ENCODE results near the gene SNX1.

SNX1 gene

DNA sequence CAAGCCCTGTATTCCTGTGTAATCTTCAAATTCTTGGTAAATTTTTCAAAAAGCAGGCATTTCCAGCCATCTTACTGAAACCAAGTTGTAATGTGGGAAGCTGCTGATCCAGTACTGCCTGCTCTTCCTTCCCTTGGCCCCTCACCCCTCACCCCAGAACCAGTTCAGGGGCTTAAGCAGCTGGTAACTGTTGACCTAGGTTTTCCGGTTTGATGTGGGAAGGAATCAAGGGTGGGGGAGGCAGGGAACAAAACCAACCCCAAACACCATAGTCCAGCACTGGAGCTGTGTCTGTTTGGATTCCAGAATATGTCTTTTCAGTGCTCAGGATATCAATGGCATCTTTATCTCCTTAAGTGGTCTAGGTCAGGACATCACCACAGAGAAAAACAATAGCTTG lies 26.7 kb downstream of the SNX1 start:
- Histone ChIP-seq H3K9me3 (ENCODE audit: control insufficient read depth, insufficient read depth, low read depth, low read length) (no peaks in the 10 kb centered on the region), H3K27me3 (ENCODE audit: control insufficient read depth, insufficient read depth, low read length) (no peaks in the 10 kb centered on the region), H3K4me3 (ENCODE audit: low read depth, low read length) (no peak overlapping the region), H3K36me3 (ENCODE audit: control insufficient read depth, insufficient read depth, low read length) (peaks cover 63% of the 10 kb centered on the region), H3K9ac (ENCODE audit: low read length) (no peak overlapping the region), H3K27ac (ENCODE audit: low read depth, low read length) (no peak overlapping the region), H3K4me1 (ENCODE audit: control insufficient read depth, insufficient read depth, low read length) (no peaks in the 10 kb centered on the region)

DNA sequence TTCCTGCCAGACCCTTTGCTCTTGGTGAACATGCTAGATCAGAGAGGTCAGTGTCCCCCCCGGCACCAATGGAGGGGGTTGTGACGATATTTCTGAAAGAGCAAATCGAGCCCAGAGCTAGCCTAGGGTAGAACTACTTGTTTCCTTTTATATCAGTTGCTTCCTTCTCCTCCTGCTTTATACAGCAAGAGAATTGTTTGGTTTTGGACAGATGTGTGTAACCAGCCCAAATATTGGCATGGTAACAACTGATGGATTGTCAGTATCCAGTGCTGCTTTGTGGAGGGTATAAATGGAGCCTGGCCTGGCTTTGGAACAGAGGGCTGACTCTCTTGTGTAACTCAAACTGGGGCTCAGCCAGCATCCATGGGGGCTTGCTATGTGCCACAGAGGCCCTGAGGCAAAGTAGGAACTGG lies 27.2 kb downstream of the SNX1 start:
- Histone ChIP-seq H3K4me1 (ENCODE audit: control insufficient read depth, insufficient read depth, low read length) (no peaks in the 10 kb centered on the region), H3K9ac (ENCODE audit: low read length) (no peak overlapping the region), H3K9me3 (ENCODE audit: control insufficient read depth, insufficient read depth, low read depth, low read length) (no peaks in the 10 kb centered on the region), H3K27ac (ENCODE audit: low read depth, low read length) (no peak overlapping the region), H3K27me3 (ENCODE audit: control insufficient read depth, insufficient read depth, low read length) (no peaks in the 10 kb centered on the region), H3K4me3 (ENCODE audit: low read depth, low read length) (no peak overlapping the region), H3K36me3 (ENCODE audit: control insufficient read depth, insufficient read depth, low read length) (peaks cover 64% of the 10 kb centered on the region)

DNA sequence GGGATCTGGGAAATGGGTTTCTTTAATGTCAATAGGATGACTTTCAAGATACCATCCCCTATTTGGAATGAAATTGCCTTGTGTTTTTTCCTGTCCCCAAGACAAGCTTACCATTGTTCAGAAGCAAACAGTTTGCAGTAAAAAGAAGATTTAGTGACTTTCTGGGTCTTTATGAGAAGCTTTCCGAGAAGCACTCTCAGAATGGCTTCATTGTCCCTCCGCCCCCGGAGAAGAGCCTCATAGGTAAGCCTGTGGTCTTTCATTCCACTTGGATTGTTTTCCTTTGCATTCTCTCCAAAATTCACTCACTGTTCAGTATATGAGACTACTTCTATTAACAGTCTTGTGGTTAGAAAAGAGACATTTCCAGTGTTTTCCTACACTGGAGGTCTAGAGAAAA lies 30.2 kb downstream of the SNX1 start:
- Histone ChIP-seq H3K36me3 (ENCODE audit: control insufficient read depth, insufficient read depth, low read length) (peaks cover 69% of the 10 kb centered on the region), H3K4me1 (ENCODE audit: control insufficient read depth, insufficient read depth, low read length) (no peaks in the 10 kb centered on the region), H3K4me3 (ENCODE audit: low read depth, low read length) (no peak overlapping the region), H3K27ac (ENCODE audit: low read depth, low read length) (no peak overlapping the region), H3K27me3 (ENCODE audit: control insufficient read depth, insufficient read depth, low read length) (no peaks in the 10 kb centered on the region), H3K9ac (ENCODE audit: low read length) (no peak overlapping the region), H3K9me3 (ENCODE audit: control insufficient read depth, insufficient read depth, low read depth, low read length) (no peaks in the 10 kb centered on the region)

DNA sequence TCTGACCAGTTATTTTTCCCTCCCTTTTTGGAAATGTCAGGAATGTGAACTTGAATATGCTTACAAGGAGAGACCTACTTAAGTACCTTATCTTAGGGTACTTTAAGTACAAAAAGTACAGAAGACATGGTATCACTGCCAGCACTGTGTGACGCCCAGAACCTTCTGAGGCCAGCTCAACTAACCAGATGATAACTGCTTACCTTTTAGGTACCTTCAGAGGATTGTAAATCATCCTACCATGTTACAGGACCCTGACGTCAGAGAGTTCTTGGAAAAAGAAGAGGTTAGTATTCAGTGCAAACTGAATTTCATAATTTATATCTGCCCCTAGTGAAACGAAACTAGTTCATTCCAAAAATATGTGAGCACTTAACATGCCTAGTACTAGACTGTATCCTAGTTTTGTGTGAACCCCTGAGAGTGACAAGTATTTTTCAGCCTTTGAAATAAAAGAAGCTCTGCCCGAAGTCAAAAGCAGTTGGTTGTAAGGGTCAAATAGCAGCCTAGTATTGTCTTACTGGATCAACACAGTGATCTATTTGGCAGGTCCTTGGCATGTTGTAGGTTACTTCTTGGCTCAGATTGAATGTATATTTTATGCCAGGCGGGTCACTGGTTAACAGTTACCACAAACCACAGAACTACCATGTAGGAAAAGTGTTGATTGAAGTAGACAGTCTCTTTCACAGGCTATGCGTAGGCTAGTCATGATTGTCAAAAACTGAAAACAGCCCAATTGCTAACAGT lies 31.9 kb downstream of the SNX1 start:
- Histone ChIP-seq H3K9ac (ENCODE audit: low read length) (no peak overlapping the region), H3K4me1 (ENCODE audit: control insufficient read depth, insufficient read depth, low read length) (no peaks in the 10 kb centered on the region), H3K27ac (ENCODE audit: low read depth, low read length) (no peak overlapping the region), H3K4me3 (ENCODE audit: low read depth, low read length) (no peak overlapping the region), H3K9me3 (ENCODE audit: control insufficient read depth, insufficient read depth, low read depth, low read length) (no peaks in the 10 kb centered on the region), H3K27me3 (ENCODE audit: control insufficient read depth, insufficient read depth, low read length) (no peaks in the 10 kb centered on the region), H3K36me3 (ENCODE audit: control insufficient read depth, insufficient read depth, low read length) (peaks cover 74% of the 10 kb centered on the region)

DNA sequence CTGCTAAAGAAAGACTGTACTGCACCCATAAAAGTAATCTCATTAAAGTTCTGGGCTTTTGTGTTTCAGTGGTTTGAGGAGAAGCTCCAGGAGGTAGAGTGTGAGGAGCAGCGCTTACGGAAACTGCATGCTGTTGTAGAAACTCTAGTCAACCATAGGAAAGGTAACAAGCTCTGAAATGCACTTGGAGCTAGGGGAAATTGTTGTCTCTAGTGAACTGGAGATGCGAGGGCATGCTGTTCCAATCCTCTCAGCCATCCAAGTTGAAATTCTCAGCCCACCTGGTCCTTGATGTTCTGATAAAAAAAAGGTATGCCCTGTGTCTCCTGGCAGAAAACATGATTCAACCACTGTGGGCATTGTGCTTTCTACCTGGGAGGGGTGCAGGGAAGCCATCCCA lies 34.4 kb downstream of the SNX1 start:
- Histone ChIP-seq H3K4me1 (ENCODE audit: control insufficient read depth, insufficient read depth, low read length) (no peaks in the 10 kb centered on the region), H3K27me3 (ENCODE audit: control insufficient read depth, insufficient read depth, low read length) (no peaks in the 10 kb centered on the region), H3K9ac (ENCODE audit: low read length) (no peak overlapping the region), H3K27ac (ENCODE audit: low read depth, low read length) (no peak overlapping the region), H3K4me3 (ENCODE audit: low read depth, low read length) (no peak overlapping the region), H3K9me3 (ENCODE audit: control insufficient read depth, insufficient read depth, low read depth, low read length) (no peaks in the 10 kb centered on the region), H3K36me3 (ENCODE audit: control insufficient read depth, insufficient read depth, low read length) (peaks cover 79% of the 10 kb centered on the region)

DNA sequence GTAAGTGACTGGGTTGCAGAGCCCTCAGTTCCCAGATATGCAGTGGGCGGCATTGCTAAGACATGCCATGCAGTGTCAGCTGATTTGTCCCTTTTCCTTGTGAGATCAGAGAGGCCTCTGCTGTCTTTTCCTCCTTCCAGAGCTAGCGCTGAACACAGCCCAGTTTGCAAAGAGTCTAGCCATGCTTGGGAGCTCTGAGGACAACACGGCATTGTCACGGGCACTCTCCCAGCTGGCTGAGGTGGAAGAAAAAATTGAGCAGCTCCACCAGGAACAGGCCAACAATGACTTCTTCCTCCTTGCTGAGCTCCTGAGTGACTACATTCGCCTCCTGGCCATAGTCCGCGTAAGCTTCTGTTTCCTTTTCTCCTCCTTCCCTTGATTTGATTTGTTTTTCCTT lies 35.8 kb downstream of the SNX1 start:
- Histone ChIP-seq H3K4me3 (ENCODE audit: low read depth, low read length) (no peak overlapping the region), H3K27me3 (ENCODE audit: control insufficient read depth, insufficient read depth, low read length) (no peaks in the 10 kb centered on the region), H3K9me3 (ENCODE audit: control insufficient read depth, insufficient read depth, low read depth, low read length) (no peaks in the 10 kb centered on the region), H3K4me1 (ENCODE audit: control insufficient read depth, insufficient read depth, low read length) (no peaks in the 10 kb centered on the region), H3K36me3 (ENCODE audit: control insufficient read depth, insufficient read depth, low read length) (peaks cover 82% of the 10 kb centered on the region), H3K27ac (ENCODE audit: low read depth, low read length) (no peak overlapping the region), H3K9ac (ENCODE audit: low read length) (no peak overlapping the region)

DNA sequence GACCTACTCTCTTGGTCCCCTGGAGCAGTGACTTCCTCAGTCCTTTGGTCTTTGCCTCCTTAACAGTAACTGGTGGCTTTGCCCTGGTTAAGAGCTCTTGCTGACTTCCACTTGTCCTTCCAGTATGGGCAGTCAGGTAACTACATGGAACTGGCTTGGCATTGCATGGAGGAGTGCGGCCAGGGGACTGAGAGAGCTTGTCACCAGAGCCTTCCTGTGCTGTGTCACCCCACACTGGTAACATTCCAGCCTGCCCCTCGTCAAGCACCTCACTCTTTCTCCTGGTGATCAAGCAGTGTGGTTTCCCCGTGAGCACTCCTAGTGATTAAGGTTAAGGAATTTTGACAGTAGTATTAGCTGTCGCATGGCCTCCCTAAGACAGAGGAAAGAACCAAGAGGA lies 36.4 kb downstream of the SNX1 start:
- Histone ChIP-seq H3K9ac (ENCODE audit: low read length) (no peak overlapping the region), H3K27me3 (ENCODE audit: control insufficient read depth, insufficient read depth, low read length) (no peaks in the 10 kb centered on the region), H3K36me3 (ENCODE audit: control insufficient read depth, insufficient read depth, low read length) (peaks cover 83% of the 10 kb centered on the region), H3K9me3 (ENCODE audit: control insufficient read depth, insufficient read depth, low read depth, low read length) (no peaks in the 10 kb centered on the region), H3K27ac (ENCODE audit: low read depth, low read length) (no peak overlapping the region), H3K4me3 (ENCODE audit: low read depth, low read length) (no peak overlapping the region), H3K4me1 (ENCODE audit: control insufficient read depth, insufficient read depth, low read length) (no peaks in the 10 kb centered on the region)

DNA sequence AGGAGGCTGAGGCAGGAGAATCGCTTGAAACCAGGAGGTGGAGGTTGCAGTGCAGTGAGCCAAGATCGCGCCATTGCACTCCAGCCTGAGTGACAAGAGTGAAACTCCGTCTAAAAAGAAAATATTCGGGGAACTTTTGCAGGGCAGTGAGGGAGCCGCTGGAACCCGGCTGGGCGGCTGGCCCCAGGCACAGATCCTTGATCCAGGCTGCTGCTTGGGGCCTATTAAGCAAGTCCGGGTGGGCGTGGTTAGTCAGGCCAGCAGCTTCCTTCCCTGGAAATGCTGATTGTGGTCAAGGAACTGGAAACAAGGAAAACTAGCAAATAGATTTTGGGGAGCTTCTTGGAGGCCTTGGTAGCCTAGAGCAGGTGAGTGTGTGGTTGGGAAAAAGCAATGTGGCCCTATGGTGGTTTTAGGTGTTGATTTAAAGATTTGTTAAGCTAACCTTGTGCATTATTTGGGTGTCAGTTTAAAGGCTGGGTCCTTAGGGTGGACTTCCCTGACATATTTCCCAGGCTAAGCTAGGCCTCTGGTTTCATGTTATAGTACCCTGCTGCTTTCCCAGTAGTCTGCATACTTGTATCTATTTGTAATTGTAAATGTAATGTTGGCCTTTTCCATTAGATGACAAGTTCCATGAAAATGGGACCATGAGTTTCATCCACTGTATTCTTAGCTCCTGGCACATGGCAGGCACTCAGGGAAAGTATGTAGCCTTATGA lies 38.0 kb downstream of the SNX1 start:
- peaks cover 84% of the 10 kb centered on the region for H3K36me3 ChIP-seq (ENCODE audit: control insufficient read depth, insufficient read depth, low read length)
- no peaks in the 10 kb centered on the region for H3K27me3 ChIP-seq (ENCODE audit: control insufficient read depth, insufficient read depth, low read length)
- no peak overlapping the region for H3K27ac ChIP-seq (ENCODE audit: low read depth, low read length)
- no peak overlapping the region for H3K4me3 ChIP-seq (ENCODE audit: low read depth, low read length)
- no peaks in the 10 kb centered on the region for H3K9me3 ChIP-seq (ENCODE audit: control insufficient read depth, insufficient read depth, low read depth, low read length)
- no peak overlapping the region for H3K9ac ChIP-seq (ENCODE audit: low read length)
- no peaks in the 10 kb centered on the region for H3K4me1 ChIP-seq (ENCODE audit: control insufficient read depth, insufficient read depth, low read length)

DNA sequence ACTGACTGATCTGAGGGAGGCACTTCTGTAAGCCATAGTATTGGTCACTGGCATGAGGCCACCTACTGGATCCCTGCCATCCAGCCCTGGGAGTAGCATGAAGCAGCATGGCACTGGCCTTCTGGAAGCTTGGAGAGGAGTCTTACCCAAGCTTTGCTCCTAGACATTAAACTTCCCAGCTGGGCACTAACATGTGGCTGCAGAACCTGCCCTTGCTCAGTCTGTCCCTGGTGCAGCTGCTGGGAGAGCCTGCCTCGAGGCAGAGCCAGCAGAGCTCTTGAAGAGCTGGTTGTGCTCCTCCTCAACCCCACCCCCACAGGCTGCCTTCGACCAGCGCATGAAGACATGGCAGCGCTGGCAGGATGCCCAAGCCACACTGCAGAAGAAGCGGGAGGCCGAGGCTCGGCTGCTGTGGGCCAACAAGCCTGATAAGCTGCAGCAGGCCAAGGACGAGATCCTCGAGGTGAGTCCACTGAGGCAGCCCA lies 38.6 kb downstream of the SNX1 start:
- peaks cover 81% of the 10 kb centered on the region for H3K36me3 ChIP-seq (ENCODE audit: control insufficient read depth, insufficient read depth, low read length)
- H3K4me1 ChIP-seq (ENCODE audit: control insufficient read depth, insufficient read depth, low read length): no peaks in the 10 kb centered on the region
- H3K27me3 ChIP-seq (ENCODE audit: control insufficient read depth, insufficient read depth, low read length): no peaks in the 10 kb centered on the region
- no peak overlapping the region for H3K27ac ChIP-seq (ENCODE audit: low read depth, low read length)
- no peak overlapping the region for H3K9ac ChIP-seq (ENCODE audit: low read length)
- no peaks in the 10 kb centered on the region for H3K9me3 ChIP-seq (ENCODE audit: control insufficient read depth, insufficient read depth, low read depth, low read length)
- no peak overlapping the region for H3K4me3 ChIP-seq (ENCODE audit: low read depth, low read length)

DNA sequence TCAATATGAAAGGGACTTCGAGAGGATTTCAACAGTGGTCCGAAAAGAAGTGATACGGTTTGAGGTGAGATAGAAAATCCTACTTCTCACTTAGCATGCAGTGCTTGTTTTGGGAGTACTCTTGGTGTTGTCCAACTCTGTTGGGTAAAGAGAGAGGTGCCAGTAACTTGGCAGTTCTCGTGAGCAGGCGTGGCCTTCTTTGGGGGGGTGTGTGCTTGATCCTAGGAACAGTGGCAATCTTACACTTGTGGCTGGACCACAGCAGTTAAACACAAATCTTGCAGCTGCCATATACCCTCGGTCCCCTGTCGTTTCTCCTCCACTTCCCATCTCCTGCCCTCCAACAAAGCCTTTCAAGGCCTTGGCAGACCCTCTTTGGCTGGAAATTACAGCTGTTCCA lies 40.6 kb downstream of the SNX1 start:
- no peak overlapping the region for H3K9ac ChIP-seq (ENCODE audit: low read length)
- H3K9me3 ChIP-seq (ENCODE audit: control insufficient read depth, insufficient read depth, low read depth, low read length): no peaks in the 10 kb centered on the region
- H3K27ac ChIP-seq (ENCODE audit: low read depth, low read length): no peak overlapping the region
- no peak overlapping the region for H3K4me3 ChIP-seq (ENCODE audit: low read depth, low read length)
- peaks cover 61% of the 10 kb centered on the region for H3K36me3 ChIP-seq (ENCODE audit: control insufficient read depth, insufficient read depth, low read length)
- H3K4me1 ChIP-seq (ENCODE audit: control insufficient read depth, insufficient read depth, low read length): no peaks in the 10 kb centered on the region
- no peaks in the 10 kb centered on the region for H3K27me3 ChIP-seq (ENCODE audit: control insufficient read depth, insufficient read depth, low read length)

DNA sequence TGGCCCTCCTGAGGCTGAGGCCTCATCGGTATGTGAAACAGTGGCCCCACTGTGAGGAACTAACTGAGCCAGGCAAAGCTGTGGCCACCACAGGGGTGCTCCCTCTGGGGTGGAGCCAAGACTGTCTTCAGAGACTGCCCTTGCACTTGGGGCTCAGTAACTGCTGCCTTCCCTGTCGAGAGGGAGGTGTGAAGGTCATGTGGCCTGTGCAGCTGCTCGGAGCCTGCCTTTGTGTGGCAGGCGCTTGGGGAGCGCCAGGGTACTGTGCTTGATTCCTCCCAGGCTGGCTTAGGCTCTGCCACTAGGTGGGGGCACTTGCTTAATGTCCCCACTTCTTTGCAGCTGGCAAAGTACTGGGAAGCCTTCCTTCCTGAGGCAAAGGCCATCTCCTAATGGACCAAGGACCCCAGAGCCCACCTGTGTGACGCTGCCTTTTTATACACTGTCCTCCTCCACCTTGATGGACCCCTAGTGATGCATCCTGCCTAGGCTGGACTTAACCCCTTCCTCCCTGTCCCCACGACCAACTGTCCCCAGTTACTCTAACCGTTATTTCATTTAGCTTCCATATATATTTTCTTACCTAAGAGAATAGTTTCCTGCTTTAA lies 41.5 kb downstream of the SNX1 start:
- H3K9ac ChIP-seq (ENCODE audit: low read length): no peak overlapping the region

More for the DNA sequence above, 41.5 kb downstream of the SNX1 start:
- Histone ChIP-seq H3K4me3 (ENCODE audit: low read depth, low read length) (no peak overlapping the region), H3K36me3 (ENCODE audit: control insufficient read depth, insufficient read depth, low read length) (peaks cover 51% of the 10 kb centered on the region), H3K9me3 (ENCODE audit: control insufficient read depth, insufficient read depth, low read depth, low read length) (no peaks in the 10 kb centered on the region), H3K27me3 (ENCODE audit: control insufficient read depth, insufficient read depth, low read length) (no peaks in the 10 kb centered on the region), H3K27ac (ENCODE audit: low read depth, low read length) (no peak overlapping the region), H3K4me1 (ENCODE audit: control insufficient read depth, insufficient read depth, low read length) (no peaks in the 10 kb centered on the region)

Measured in HUES6 (cell line).